T-helper 1 cell (primary cell): Measurements from ENCODE around the gene EPHB2.
A peak's percentile ranks its signal among the peaks of the same experiment; 100 is the strongest.

ENCODE experiments used
- DNase-seq, 5 donors: peaks; one replicate each; pipeline ENCODE4 v3.0.0-alpha.2; 2012 to 2020

The EPHB2 gene

DNA sequence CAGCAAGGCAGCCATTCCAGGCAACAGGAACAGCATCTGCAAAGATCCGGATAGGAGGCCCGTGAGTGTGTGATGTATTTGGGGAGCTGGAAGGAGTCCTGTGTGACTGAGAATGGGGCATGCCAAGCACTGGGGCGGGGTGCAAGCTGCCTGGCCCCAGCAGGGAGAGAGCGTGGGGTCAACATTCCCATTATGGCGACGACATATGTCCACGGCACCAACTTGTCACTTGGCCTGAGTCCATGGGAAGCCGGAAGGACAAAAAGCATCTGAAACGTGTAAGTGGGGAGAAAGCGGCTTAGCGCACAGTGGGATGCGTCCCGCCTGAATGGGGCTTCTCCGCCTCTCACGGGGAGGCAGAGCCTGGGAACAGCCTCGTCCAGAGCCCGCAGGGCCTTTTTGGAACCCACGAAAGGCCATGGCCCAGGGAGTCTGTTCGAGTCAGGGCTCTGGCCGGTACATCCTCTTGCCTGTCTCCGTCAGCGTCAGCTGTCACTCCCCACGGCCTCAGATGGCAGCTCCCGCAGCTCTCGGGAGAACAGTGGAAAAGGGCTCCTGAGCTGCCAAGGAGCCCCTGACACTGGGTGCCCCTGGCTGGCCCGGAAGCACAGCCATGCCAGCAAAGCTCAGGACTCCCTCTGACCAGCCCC is 12.4 kb downstream of the EPHB2 start:
- DNase-seq: no peak

DNA sequence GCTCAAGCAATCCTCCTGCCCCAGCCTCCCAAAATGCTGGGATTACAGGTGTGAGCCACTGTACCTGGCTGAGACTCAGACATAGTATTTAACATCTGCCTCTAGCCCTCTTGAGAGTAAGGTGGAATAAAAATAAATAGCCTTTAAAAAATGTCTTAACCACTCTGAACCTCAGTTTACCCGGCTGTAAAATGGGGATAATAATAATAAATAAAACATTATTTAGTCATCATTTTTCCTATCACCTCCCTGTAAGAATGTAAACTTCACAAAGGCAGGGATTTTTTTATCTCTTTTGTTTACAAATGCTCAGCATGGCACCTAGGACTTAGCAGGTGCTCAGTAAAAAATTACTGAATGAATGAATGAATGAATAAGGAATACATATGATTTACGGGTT is 17.2 kb downstream of the EPHB2 start:
- DNase-seq: no peak

DNA sequence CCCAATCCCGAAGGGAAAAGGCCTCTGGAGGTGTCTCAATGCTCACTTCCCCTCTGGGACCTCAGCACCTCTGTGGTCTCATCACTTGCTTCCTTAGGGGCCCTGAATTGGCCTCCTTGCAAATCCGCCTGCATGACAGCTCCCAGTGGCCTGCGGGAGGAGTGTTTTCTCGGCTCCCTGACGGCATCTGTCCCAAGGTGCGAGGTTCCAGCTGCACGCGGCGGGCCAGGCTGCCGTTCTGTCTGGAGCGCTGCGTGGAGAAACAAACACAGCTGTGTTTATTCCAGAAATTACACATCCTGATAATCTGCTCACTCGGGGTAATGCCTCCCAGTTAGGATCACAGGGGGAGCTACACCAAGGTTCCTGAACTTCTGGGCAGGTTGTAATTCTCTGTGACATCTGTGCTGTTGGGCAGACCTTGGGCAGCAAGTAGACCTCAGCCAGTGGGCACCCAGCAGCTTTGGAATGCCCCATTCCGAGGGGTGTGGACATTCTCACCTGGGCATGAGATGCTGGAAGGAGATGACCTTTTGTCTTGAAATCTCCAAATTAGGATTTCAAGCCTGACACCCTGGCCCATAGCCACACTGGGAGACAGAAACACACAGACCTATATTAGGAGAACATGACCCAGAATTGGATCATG is 18.2 kb downstream of the EPHB2 start:
- no peak for DNase-seq

DNA sequence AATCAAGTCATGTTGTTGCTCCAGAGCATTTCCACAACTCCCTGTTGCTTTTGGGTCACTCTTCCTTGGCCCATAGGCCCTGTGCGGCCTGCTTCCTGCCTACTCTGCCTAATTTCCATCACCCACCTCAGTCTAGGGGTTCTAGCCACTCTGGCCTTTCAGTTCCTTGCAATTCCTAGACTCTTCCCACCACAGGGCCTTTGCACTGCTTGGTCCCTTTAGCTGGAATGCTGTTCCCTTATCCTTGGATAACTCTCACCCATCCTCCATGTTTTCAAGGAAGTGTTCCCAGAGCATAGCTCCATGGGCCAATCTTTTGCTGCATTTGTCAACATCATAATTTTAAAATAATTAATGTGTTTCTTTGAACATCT is 18.7 kb downstream of the EPHB2 start:
- DNase-seq: no peak

DNA sequence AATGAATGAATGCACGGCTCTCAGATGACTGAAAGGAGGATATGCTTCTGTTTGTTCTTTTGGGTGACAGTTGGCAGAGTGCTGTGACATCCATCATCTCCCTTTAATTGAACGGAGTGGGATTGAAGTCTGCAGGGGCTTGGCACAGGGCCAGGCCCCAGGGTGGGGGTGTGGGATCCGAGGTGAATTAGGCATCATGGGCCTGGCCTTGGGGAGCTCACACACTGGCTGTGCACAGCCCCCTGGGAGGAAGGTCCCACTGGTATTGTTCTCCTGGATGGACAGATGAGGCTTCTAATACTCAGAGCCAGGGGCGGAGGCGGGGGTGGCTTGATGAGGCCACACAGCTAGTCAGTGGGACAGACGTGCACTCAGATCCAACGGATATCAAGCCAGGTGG is 19.3 kb downstream of the EPHB2 start:
- DNase-seq: no peak

DNA sequence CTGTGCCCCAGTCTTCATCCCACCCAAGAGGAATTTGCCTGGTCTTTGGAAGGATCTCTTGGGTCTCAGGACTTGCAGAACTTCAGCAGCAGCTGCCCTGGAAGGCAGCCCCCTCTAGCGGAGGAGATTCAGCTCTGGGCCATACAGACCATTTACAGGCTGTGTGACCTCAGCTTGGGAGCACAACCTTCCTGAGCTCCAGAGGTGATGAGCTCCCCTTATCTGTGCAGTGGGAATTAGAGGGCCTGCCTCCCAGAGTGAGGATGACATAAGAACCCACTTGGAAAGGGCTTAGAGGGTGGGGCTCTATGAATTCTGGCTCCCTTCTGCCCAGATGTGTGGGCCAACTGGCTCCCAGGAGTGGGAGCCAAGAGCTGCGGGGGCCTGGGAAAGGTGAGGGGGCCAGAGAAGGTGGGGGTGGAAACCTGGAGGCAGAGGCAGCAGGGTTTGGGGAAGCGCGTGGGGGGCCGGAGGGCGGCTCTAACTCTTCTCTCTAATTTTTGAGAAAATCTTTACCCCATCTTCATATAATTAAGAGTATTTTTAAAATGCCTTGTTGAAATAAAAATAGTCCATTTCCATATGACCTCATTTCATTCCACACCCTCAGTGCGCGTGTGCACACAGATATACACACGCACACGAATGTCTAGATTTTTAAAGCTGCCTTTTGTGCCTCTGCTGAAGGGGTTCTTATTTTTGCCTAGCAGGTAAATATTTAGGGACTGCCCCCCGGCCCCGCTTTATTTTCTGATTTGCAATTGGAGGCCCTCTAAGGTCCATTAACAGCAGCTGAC is 21.5 kb downstream of the EPHB2 start:
- DNase-seq: no peak

DNA sequence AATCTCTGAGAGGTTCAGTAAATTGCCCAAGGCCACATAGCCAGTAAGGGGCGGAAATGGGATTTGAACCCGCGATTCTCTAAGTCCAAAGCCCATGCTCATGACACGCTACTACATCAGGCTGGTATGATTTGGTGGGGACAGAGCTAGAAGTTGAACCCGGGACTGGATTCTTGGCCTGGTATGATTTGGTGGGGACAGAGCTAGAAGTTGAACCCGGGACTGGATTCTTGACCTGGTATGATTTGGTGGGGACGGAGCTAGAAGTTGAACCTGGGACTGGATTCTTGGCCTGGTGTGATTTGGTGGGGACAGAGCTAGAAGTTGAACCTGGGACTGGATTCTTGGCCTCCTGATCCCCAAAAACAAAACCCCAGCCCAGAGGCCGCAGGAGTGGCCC is 23.0 kb downstream of the EPHB2 start:
- no peak for DNase-seq

DNA sequence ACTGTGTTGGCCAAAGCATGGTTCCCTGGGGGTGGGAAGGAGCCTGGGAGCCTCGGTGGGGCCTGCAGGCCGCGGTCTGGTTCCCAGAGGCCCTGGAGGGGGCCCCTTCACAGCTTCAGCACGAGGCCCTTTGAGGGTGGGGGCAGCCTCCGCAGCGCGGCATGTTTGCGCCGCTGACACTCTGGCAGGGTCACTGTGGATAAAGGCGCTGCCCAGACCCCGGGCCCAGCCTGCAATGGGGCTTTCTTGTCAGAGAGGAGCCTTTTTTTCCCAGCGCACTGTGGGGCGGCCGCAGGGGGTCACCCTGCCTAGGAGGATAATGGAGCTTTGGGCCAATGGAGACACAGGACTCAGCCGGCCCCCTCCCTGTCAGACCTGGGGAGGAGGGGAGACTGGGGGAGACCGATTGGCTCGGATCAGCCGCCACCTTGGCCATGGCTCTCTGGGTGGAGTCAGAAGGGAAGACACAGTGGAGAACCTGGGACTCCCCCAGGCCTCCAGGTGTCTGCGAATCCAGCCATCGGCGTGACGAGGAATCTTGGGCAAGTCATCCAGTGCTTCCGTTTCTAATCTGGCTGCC is 26.0 kb downstream of the EPHB2 start:
- no peak for DNase-seq

DNA sequence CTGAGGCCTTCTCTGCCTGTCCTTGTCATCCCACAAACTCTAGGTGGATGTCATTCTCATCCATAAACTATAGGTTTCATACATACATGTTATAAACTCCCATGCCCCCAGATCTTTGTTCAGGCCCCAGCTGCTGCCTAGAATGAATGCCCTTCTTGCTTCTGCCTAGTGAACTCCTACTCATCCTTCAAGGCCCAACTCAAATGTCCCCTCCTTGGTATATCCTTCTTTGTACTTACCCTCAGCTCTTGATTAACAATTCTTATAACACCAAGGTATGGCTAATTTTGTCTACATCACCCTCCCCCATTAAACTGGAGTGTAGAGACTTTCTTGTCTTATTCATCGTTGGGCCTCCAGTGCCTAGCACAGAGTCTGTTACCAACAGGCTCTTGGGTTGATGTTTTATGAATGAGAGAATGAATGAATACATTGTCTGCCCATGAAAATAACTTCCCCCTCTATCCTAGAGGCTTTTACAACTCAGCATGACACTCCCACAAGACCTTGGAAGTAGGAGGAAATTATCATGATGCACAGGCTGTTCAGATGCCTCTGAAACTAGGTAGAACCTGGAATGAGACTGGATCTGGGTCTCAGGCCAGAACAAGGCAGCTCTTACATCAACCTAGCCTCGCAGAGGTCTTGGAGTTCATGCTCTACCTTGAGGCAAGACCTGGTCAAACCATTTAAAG is 26.9 kb downstream of the EPHB2 start:
- no peak for DNase-seq

DNA sequence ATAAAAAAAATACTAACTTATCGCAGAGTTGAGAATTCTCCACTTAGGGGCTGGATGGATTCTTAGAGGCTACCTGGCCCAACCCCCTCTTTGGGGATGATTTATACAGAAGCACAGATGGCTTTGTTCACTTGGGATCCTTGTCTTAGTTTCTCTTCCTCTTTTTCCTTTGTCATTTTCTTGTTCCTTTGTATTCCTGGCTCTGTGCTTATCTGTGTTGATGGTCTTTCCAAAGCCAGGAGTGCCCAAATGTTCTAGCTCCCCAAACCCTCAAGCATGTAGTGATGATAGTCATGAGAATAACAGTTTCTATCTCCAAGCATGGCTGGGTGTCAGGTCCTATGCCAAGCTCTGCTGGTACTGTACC is 27.4 kb downstream of the EPHB2 start:
- DNase-seq: no peak

DNA sequence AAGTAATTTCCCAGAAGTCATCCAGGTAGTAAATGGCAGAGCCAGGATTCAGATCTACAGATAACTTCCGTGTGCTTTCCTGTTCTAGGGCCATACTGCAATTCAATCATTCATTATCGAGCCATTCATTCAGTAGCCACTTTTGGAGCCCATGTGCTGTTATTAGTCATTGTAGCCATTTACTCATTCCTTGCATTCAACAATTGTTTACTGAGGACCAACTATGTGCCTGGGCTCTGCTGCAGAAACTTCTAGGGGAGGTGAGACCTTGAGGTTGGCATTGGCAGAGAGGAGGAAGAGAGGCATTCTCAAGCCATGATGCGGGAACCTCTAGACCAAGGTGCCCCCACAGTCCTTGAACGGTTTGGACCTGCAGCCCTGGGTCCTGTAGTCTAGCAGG is 27.9 kb downstream of the EPHB2 start:
- no peak for DNase-seq

DNA sequence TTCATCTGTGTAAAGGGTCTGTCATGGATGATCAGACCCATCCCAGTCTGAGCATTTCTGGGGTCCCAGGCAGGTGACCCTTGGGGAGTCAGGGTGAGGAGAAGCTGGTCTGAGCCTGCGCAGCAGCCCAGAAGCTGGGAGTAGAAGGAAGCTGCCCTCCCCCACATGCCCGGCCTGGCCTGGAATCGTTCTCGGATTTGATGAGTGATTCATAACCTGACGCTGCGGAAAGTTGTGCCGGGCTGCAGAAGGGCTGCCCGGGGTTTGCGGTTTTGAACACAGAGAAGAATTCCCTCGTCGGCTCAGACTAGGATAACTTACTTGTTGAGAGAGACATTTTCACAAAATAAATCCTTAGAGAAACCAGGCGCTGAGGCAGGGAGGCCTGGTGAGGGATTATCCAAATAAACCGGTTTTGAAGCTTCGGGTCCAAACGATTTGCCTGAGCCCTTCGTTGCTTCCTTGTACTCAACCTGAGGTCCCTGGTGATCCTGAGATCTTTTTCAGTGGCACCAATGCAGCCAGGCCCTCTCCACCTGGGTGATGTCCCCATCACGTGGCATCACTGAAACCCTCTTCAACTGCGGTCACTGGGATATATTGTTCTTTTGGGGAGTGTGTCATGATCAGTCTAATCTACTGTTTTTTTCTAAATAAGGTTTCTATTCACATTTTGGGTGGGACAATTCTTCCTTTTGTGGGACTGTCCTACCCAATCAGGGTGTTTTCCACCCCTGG is 29.2 kb downstream of the EPHB2 start:
- no peak for DNase-seq

DNA sequence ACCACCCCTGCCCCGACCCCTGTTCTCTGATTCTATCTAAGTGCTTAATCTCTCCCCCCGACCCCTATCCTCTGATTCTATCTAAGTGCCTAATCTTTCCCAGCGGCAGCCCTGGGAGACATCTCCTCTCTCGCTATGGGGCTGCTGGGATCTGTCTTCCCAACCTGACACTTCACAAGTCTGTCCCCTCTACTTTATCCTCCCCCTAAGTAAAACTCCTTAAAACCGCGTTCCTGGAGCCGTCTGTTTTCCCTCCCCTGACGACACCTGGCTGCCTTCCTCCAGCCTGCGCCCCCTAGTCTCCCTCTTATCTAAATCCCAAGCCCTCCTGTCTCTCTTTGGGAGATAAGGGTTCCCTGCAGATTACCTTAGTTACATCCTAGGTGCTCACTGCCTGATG is 30.5 kb downstream of the EPHB2 start:
- no peak for DNase-seq

DNA sequence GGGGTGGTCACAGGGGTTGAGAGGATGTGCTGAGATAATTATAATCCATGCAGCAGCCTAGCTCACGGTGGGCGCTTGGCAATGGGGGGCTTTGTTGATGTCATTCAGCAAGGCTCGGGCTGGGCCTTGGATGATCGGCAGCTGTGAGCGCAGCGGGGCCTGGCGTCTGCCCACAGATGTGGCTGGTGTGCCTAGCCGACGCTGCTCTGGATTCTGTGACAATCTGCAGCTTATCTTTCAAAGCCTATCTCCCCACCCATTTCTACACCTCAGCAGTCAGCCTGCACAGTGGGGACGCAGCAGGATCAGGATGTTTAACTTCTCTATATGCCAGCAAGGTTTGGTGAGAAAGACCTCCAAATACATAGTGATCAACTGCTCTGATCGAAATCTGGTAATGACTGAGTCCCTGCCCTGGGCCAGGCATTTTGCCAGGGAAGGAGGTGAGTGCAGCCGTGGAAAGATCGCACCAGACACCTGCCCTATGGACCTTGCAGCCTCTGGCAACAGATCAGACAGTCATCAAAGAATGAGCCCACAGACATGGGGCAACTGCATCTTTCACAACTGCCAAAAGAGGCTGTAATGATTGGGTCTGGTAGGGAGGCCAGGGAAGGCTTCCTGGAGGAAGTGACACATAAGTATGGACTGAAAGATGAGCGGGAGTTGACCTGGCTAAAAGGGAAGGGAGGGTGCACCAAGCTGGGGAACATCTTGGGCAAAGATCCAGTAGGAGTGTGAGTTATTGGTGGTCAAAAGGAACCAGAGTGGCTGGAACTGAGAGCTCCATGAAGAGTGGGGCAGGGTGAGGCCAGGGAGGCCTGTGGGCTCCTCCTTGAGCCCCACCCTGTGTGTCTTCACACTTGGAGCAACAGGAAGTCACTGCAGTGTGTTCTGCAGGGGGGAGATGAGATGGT is 35.3 kb downstream of the EPHB2 start:
- DNase-seq: no peak

DNA sequence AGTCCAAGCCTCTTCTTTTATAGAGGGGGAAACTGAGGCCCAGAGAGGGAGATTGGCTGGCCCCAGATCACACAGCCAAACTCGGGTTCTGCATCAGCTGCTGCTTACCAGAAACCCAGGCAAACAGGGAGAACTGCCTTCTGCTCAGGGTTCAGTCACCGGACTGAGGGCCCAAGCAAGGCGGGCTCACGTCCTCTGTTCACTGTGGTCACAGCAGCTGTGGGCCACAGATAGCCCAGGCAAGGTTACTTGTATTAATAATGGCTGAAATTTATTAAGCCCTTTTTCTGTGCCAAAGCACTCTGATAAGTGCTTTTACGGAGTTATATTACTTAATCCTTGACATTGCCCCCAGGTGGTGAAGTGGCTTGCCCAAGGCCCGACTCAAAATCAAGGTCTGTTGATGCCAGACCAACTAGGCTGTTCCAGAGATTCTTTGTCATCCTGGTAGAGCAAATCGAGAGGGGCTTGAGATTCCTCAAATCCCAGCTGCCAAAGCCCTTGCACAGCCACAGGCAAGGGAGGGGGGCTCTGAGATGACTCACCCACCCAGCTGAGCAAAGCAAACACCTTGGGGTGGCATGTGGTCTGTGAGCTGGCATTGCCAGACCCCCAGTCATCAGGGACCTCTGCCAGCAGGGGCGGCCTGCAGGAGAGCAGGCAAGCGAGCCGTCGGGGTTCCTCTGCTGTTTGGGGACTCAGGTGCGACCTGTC is 36.5 kb downstream of the EPHB2 start:
- DNase-seq: no peak

DNA sequence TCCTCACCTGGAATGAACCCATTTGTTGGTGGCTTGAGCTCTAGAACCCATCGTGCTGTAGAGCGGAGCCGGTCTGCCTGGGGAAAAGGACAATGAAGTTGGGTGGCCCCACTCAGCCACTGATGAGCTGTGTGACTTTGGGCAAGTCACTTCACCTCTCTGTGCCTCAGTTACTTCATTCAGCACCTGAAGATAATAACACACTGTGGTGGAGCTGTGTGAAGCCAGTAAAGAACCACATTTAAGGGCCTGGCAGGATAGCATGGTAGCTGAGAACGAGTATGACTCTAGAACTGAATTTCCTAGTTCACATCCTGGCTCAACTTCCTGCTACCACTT is 37.1 kb downstream of the EPHB2 start:
- no peak for DNase-seq

DNA sequence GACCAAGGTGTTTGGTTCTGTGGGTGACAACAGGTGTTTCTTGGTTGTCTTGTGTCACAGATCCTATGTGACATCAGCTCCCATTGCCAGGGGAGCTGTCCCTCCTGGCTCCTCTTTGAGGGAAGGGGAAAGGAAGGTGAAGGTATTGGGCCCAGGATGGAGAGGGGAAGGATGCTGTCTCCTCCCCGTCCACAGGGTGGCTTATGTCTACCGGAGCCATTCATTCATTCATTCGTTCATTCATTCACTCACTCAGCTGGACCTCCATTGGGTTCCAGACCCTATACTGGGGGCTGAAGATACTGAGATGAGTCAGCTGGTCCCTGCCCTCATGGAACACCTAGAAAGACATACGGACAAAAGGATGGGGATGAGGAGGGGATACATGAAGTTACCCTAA is 38.9 kb downstream of the EPHB2 start:
- no peak for DNase-seq

DNA sequence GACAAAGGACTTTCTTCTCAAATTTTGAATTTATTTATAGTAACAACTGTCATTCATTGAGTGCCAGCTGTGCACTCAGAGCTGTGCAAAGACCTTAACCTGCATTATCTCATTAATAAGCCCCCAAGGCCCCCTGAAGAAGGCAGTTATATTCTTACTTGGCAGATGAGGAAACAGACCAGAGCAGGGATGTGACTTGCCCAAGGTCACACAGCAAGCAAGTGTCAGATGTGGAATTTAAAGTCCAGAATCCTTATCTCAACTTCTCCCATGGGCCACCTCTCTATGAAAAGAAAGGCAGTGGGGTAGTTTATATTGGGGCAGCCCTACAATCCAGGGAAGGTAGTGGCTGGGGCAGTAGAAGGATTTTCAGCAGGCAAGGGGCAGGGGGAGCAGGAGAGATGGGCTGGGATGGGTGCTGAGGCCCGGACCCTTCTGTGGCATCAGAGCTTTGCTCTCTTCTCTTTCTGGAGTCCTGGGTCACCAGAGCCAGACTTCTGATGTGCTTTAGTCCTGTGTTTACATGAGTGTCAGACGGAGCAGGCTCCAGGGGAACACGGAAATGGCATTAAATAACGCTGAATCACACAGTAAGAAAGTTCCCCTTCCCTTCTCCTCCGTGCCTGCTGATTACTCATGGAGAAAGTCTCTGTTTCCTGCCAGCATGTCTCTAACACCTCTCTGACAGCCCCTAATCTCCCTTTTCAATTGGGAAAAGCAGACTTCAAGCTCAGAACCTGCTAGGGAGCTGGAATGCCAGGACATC is 39.5 kb downstream of the EPHB2 start:
- peak in 1 of 5 donors; percentile 13 for DNase-seq

DNA sequence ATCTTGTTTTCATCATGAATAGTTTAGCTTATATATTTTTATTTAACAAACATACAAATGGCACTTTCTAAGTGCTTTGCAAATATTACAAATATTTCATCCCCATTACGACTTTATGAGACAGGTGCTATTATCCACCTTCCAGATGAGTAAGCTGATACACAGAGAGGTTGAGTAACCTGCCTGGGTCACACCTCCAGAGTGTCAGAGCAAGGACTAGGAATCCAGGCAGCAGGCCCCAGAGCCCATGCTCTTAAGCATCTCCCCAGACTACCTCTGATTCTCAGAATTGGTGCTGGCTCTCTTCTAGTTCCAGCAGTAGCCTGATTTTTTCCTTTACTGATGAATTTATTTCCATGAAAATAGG is 40.0 kb downstream of the EPHB2 start:
- DNase-seq: no peak

DNA sequence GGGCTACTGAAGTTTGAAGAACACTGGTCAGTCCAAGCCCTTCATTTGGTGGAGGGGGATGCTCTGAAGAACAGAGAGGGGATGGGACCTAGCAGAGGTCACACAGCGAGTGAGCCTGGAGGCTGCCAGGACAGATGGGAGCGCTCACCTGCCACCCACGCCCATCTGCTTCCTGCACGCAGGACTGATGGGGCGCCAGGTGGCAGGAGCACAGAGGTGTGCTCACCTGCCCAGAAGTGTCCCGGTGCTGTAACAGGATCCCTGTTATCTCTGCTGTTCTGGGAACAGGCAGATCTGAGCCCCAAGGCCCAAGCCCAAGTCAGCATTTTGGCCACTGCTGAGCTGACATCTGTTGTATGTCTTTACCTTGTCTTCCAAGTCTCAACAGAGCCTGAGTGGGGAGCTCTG is 40.5 kb downstream of the EPHB2 start:
- DNase-seq: no peak
